KOPT-K1 (cell line): Measurements from ENCODE around the gene ZBBX.

Experiments used
- H3K27ac ChIP-seq: fragments of 200-600 bp; sonication (generic); 2 replicates; pipeline ENCODE4 v1.5.1; 2016; ENCODE audit warnings: antibody characterized with exemption, mild to moderate bottlenecking, low read depth, low read length; ENCODE audit not compliant: poor library complexity, severe bottlenecking
- H3K36me3 ChIP-seq: fragments of 200-600 bp; sonication (generic); 2 replicates; pipeline ENCODE4 v1.5.1; 2017; ENCODE audit warnings: antibody characterized with exemption, mild to moderate bottlenecking, low read length, moderate library complexity; ENCODE audit not compliant: insufficient read depth
- H3K9me3 ChIP-seq: fragments of 200-600 bp; sonication (generic); 2 replicates; pipeline ENCODE4 v1.5.1; 2017; ENCODE audit warnings: antibody characterized with exemption, low read length, mild to moderate bottlenecking; ENCODE audit not compliant: insufficient read depth, poor library complexity, severe bottlenecking

ZBBX gene

GRCh38 chr3:167253037-167253436 is 127.1 kb downstream of the ZBBX start:
- Histone ChIP-seq H3K36me3 (no peaks in the 10 kb centered on the region), H3K27ac (no peak overlapping the region), H3K9me3 (no peaks in the 10 kb centered on the region)

GRCh38 chr3:167251678-167252077 is 128.4 kb downstream of the ZBBX start:
- no peak overlapping the region for H3K27ac ChIP-seq
- H3K9me3 ChIP-seq = no peaks in the 10 kb centered on the region
- no peaks in the 10 kb centered on the region for H3K36me3 ChIP-seq

GRCh38 chr3:167246252-167246651 is 133.8 kb downstream of the ZBBX start:
- H3K27ac ChIP-seq = no peak overlapping the region
- no peaks in the 10 kb centered on the region for H3K36me3 ChIP-seq
- H3K9me3 ChIP-seq = no peaks in the 10 kb centered on the region

GRCh38 chr3:167241048-167241845 is 138.8 kb downstream of the ZBBX start:
- no peaks in the 10 kb centered on the region for H3K9me3 ChIP-seq
- no peaks in the 10 kb centered on the region for H3K36me3 ChIP-seq
- H3K27ac ChIP-seq = no peak overlapping the region

GRCh38 chr3:167228135-167228534 is 152.0 kb downstream of the ZBBX start:
- Histone ChIP-seq H3K9me3 (no peaks in the 10 kb centered on the region), H3K27ac (no peak overlapping the region), H3K36me3 (no peaks in the 10 kb centered on the region)

- Histone ChIP-seq H3K9me3 (no peaks in the 10 kb centered on the region), H3K27ac (no peak overlapping the region), H3K36me3 (no peaks in the 10 kb centered on the region)
Observed at GRCh38 chr3:167225821-167226220, 154.3 kb downstream of the ZBBX start.

GRCh38 chr3:167209011-167209410 is 171.1 kb downstream of the ZBBX start:
- no peak overlapping the region for H3K27ac ChIP-seq
- no peaks in the 10 kb centered on the region for H3K9me3 ChIP-seq
- no peaks in the 10 kb centered on the region for H3K36me3 ChIP-seq

GRCh38 chr3:167203062-167203461 is 177.0 kb downstream of the ZBBX start:
- no peaks in the 10 kb centered on the region for H3K9me3 ChIP-seq
- no peak overlapping the region for H3K27ac ChIP-seq
- no peaks in the 10 kb centered on the region for H3K36me3 ChIP-seq

GRCh38 chr3:167198949-167199600 is 181.0 kb downstream of the ZBBX start:
- H3K36me3 ChIP-seq = no peaks in the 10 kb centered on the region
- H3K9me3 ChIP-seq = no peaks in the 10 kb centered on the region
- no peak overlapping the region for H3K27ac ChIP-seq
